SKM-1 treated with dmso at 0.1 percent for 144 hours (cell line): ENCODE measurements around the gene ETS1.

Experiments used
- DNase-seq: peaks from one replicate; lab custom pipeline; 2025; ENCODE audit not compliant: unreplicated experiment; lab: John Stamatoyannopoulos, UW

ETS1 gene

GRCh38 chr11:128411150-128411549, 176.2 kb downstream of the ETS1 start:
- DNase-seq, result no peak

GRCh38 chr11:128409476-128409875, 177.9 kb downstream of the ETS1 start:
- DNase-seq, result no peak
